ENCODE data around the gene RAP1A. TPM values are rescaled to one million over a fixed set of nuclear protein-coding genes. Genes with fewer than 3 reads are reported as not detected.

Gene RAP1A
- total RNA-seq, 2 donors from 2014 or later, result 28.5 to 35.0 TPM

DNA sequence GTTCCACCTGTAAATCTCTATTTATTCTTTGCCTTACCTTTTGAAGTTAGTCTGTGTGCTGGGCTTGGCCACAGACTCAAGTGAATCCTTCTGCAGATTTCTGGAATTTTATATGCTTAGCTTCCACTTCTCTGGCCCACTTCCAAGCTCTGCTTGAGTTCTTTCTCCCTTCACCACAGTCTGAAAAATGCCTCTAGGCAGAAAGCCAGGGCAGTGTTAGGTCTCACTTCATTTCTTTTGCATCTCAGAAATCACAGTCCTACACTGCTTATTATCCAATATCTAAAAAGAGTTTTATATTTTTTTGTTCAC is 70.7 kb downstream of the RAP1A start:
- no peak overlapping the region for H3K9ac ChIP-seq (ENCODE audit: extremely low read depth, low read length, poor library complexity, severe bottlenecking)
- no peak overlapping the region for H3K27ac Mint-ChIP-seq

GRCh38 chr1:111691886-111692285 is 72.3 kb downstream of the RAP1A start:
- H3K4me1 ChIP-seq (ENCODE audit: control insufficient read depth, insufficient read depth, low read length), result no peaks in the 10 kb centered on the region
- no peak overlapping the region for H3K4me3 ChIP-seq (ENCODE audit: low read length)
- H3K9me3 ChIP-seq (ENCODE audit: control insufficient read depth, low read length), result no peaks in the 10 kb centered on the region
- no peak for TF ChIP-seq CTCF (conservative IDR thresholded peaks at IDR 0.05)
- peaks cover 3% of the 10 kb centered on the region for H3K9me3 Mint-ChIP-seq
- H3K9ac ChIP-seq (ENCODE audit: extremely low read depth, low read length, poor library complexity, severe bottlenecking), result no peak overlapping the region
- 100% methylated on average over 1 of the region's 1 CpG for WGBS, 2 experiments (ENCODE audit: insufficient coverage in 1 of 2, insufficient read length in 1 of 2)
- no peaks in the 10 kb centered on the region for H3K27me3 ChIP-seq (ENCODE audit: control insufficient read depth, insufficient read depth, low read length, poor library complexity, severe bottlenecking)
- H3K27ac ChIP-seq (ENCODE audit: low read depth, low read length), result no peak overlapping the region
- no peak overlapping the region for H3K4me3 Mint-ChIP-seq
- H3K27me3 Mint-ChIP-seq (ENCODE audit: insufficient read depth), result no peaks in the 10 kb centered on the region
- peaks cover 13% of the 10 kb centered on the region for H3K36me3 Mint-ChIP-seq (ENCODE audit: low read depth)
- no peak for DNase-seq
- H3K27ac Mint-ChIP-seq, result no peak overlapping the region
- H3K36me3 ChIP-seq (ENCODE audit: control insufficient read depth, insufficient read depth, low read length), result peaks cover 27% of the 10 kb centered on the region
- peaks cover 5% of the 10 kb centered on the region for H3K4me1 Mint-ChIP-seq

More for the DNA sequence above, 70.7 kb downstream of the RAP1A start:
- H3K4me1 ChIP-seq (ENCODE audit: control insufficient read depth, insufficient read depth, low read length), result no peaks in the 10 kb centered on the region
- TF ChIP-seq CTCF (conservative IDR thresholded peaks at IDR 0.05), result no peak
- H3K27ac ChIP-seq (ENCODE audit: low read depth, low read length), result no peak overlapping the region
- peaks cover 13% of the 10 kb centered on the region for H3K36me3 ChIP-seq (ENCODE audit: control insufficient read depth, insufficient read depth, low read length)
- H3K4me3 ChIP-seq (ENCODE audit: low read length), result no peak overlapping the region
- H3K27me3 ChIP-seq (ENCODE audit: control insufficient read depth, insufficient read depth, low read length, poor library complexity, severe bottlenecking), result no peaks in the 10 kb centered on the region
- no peak for DNase-seq
- H3K27me3 Mint-ChIP-seq (ENCODE audit: insufficient read depth), result no peaks in the 10 kb centered on the region
- H3K4me1 Mint-ChIP-seq, result peaks cover 5% of the 10 kb centered on the region
- H3K9me3 Mint-ChIP-seq, result peaks cover 11% of the 10 kb centered on the region
- peaks cover 2% of the 10 kb centered on the region for H3K9me3 ChIP-seq (ENCODE audit: control insufficient read depth, low read length)
- H3K4me3 Mint-ChIP-seq, result no peak overlapping the region
- peaks cover 9% of the 10 kb centered on the region for H3K36me3 Mint-ChIP-seq (ENCODE audit: low read depth)

GRCh38 chr1:111695801-111696200 is 76.2 kb downstream of the RAP1A start:
- no peak for DNase-seq
- H3K4me3 ChIP-seq (ENCODE audit: low read length), result no peak overlapping the region
- H3K9me3 Mint-ChIP-seq, result no peaks in the 10 kb centered on the region
- no peak overlapping the region for H3K27ac ChIP-seq (ENCODE audit: low read depth, low read length)
- H3K9ac ChIP-seq (ENCODE audit: extremely low read depth, low read length, poor library complexity, severe bottlenecking), result no peak overlapping the region
- no peaks in the 10 kb centered on the region for H3K9me3 ChIP-seq (ENCODE audit: control insufficient read depth, low read length)
- H3K4me1 Mint-ChIP-seq, result peaks cover 6% of the 10 kb centered on the region
- no peaks in the 10 kb centered on the region for H3K4me1 ChIP-seq (ENCODE audit: control insufficient read depth, insufficient read depth, low read length)
- H3K4me3 Mint-ChIP-seq, result no peak overlapping the region
- no peaks in the 10 kb centered on the region for H3K27me3 ChIP-seq (ENCODE audit: control insufficient read depth, insufficient read depth, low read length, poor library complexity, severe bottlenecking)
- H3K36me3 ChIP-seq (ENCODE audit: control insufficient read depth, insufficient read depth, low read length), result peaks cover 44% of the 10 kb centered on the region
- WGBS, 2 experiments (ENCODE audit: insufficient coverage in 1 of 2, insufficient read length in 1 of 2), result 95% methylated on average over 1 of the region's 1 CpG; no CpG with 5 or more reads in 1 of the 2 experiments
- H3K27me3 Mint-ChIP-seq (ENCODE audit: insufficient read depth), result no peaks in the 10 kb centered on the region
- TF ChIP-seq CTCF (conservative IDR thresholded peaks at IDR 0.05), result no peak
- H3K27ac Mint-ChIP-seq, result no peak overlapping the region
- H3K36me3 Mint-ChIP-seq (ENCODE audit: low read depth), result peaks cover 28% of the 10 kb centered on the region
